ENCODE data around the gene ICE2.
"Not testable (repeated sequence)": the region's sequence is repeated elsewhere in the genome, so short reads cannot be mapped to it uniquely, and the experiment has no call there.

The ICE2 gene

DNA sequence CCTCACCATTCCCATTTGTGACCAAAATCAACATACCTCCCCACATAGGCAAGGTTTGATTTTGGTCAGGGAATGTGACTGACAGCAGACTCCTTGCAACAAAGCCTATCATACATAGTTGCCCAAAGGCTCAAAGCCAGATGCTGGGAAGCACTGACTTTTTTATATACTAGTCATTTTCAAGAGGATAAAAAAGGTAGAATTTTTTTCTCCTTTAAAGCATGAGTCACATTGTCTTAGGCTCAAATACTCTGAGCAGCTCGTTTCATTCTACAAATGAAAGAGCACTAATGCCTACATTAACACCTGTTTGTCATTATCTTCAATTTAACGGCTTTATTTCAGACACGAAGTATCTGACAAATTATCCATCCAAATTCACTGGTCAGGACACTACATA lies 36.2 kb downstream of the ICE2 start:
- no peak for DNase-seq (ENCODE audit: low read depth in 2 of 2)

DNA sequence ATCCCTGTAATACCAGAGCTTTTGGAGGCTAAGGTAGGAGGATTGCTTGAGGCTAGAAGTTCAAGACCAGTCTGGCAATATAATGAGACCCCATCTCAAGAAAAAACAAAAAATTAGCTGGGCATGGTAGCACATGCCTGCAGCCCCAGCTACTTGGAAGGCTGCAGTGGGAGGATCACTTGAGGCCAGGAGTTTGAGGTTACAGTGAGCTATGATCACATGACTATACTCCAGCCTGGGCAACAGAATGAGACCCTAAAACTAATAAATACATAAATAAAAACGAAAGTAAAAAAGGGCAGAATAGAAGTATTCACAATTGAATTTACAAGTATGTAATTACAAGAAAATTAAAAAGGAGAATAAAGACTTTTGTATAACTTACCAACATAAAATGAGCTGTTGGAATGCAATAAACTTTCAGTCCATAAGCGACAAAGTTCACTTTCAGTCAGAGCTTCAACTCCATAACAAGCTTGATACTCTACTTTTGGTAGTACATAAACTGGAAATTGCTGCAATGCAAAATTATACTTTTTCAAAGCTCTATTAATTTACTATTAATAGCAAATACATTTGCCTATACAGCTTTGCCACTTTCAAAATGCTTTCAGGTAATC lies 36.8 kb downstream of the ICE2 start:
- no peak for DNase-seq (ENCODE audit: low read depth in 2 of 2)

DNA sequence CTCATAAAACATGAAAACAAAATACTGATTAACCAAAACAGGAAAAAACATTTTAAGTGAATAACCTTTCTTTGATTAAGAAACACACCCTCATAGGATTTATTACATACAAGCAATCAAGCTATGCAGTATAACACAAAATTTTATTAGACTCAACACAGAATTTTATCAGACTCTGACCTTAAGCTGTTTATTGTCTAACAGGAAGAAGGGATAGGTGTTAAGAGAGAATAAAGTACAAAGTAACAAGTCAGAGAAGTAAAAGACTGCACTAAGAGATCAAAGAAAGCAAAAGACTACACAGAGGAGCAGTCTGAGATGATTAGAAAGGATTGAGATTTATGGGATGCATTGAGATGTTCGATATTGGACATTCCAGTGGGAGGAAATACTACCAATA lies 37.6 kb downstream of the ICE2 start:
- no peak for DNase-seq (ENCODE audit: low read depth in 2 of 2)

DNA sequence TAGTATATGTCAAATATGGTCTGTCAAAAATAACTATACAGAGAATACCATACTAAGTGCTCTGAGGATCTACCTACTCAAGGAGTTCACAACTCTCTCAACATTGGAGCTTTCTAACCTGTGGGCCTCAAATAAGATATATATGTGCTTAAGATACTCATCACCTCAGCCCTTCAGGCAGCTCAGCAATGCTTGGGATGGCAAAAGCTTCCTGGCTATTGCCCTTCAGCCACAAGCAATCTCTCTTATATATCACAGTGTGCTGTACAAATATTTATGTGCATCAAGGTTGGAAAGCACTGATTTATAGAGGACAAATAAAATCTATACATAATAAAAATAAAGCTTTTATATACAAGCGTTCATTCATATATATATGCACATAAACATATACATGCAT lies 40.3 kb downstream of the ICE2 start:
- DNase-seq (ENCODE audit: low read depth in 2 of 2) = no peak

DNA sequence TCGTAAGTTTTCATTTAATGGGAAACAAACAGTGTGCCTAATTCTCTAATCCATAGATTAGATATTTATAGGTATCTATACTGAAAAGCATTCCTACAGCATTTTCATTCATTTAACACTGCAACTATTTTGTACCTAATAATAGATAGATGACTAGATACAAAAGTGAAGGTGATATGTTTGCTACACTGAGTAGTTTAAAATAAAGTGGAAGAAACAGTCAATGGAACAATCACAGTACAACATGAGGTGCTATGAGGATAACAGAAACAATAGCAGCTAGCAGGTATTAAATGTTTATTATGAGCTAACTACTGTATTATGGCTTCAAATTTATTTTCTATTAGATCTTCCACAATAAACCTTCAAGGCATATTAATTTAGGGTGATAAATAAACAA lies 50.0 kb downstream of the ICE2 start:
- no peak for DNase-seq (ENCODE audit: low read depth in 2 of 2)

DNA sequence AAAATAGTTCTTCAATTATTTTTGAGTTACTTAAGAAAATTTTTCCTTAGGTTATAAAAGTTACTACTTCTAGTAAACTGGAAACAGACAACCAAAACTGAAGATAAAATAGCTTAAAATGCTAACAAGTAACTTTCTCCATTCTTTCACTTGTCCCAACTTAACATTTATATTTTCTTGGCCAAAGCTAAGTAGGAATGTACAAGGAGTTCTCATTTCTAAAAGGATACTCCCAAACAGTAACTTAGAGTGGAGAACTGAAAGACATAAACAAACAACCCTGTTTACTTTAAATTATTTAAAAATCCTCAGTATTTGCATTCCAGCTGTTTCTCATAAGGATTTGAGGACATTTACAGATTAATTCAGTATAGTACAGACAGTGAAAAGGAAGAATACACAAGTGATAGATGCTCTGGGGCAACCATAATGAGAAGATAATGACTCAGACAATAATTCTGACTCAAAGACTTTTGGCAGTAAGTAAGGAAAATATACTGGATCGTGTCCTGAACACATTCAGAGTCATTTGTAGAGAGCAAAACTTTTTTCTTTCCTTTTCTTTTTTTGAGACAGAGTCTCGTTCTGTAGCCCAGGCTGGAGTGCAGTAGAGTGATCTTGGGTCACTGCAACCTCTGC lies 52.0 kb downstream of the ICE2 start:
- DNase-seq (ENCODE audit: low read depth in 2 of 2) = no peak

DNA sequence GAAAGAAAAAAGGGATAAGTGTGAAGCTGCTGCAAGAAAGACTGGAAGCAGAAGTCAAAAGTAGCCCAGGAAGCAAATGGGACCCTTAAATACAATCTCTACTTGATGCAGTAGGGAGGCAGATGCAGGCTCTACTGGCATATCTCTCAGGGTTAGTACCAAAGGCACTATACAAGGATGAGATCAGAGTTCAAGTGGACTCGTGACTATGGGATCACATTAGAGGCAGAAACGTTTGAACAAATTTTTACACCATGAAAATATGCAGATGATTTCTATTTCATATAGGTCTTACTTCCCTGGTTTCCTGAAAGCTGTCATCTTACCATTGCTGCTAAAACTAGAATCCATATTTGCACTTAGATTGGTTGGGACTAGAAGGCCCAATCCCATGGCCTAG lies 53.5 kb downstream of the ICE2 start:
- no peak for DNase-seq (ENCODE audit: low read depth in 2 of 2)

DNA sequence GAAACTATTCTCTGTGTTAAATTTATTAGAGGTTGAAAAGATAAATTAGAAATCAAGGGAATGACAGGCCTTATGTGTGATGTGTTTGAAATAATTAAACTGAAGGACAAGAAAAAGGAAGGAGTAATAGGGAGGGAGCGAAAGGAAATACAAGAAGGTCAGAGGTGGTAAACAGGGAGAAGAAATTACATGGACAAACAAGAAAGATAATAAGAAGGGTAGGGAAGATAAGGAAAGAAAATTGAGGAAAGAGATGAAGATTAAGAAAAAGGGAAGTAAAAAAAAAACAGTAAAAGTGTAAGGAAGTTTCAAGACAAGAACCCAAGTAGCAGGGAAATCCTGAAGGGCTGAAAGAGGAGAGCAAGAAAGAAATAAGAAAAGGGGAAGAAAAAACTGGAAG lies 54.9 kb downstream of the ICE2 start:
- DNase-seq (ENCODE audit: low read depth in 2 of 2) = no peak

DNA sequence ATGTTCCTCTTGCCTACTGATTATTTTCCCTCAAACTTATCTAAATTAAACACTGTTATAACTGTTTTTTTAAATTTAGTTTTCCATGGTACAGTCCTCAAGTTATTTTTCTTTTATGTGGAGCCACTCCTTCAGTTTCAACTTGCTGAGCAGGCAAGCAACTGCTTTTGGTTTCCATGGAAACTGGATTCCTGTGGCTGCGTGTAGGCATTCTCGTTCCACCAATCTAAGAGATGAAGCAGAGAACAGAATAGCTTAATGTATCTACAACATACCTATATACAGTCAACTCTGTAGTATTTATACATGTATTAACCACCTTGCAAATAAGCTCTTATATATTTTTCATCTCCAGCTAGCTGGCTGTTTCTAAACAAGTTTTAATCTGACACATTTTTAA lies 55.4 kb downstream of the ICE2 start:
- DNase-seq (ENCODE audit: low read depth in 2 of 2) = no peak

DNA sequence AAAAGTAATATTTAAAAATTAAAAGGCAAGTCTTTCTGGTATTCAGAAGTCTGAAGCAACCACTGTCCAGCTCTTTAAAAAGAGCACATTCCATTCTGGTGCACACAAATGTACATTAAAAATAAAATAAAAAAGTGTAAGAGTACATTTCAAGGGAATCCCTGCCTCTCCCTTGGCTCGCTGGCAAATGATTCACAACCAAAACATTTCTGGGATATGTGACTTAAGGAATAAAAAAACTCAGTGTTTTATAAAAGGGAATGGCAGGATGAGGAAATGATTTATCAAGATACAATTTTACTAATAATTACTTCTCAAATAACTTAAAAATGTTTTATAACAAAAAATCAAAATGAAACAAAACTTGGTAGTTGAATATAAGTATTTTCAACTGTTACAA lies 57.4 kb downstream of the ICE2 start:
- DNase-seq (ENCODE audit: low read depth in 2 of 2) = no peak

DNA sequence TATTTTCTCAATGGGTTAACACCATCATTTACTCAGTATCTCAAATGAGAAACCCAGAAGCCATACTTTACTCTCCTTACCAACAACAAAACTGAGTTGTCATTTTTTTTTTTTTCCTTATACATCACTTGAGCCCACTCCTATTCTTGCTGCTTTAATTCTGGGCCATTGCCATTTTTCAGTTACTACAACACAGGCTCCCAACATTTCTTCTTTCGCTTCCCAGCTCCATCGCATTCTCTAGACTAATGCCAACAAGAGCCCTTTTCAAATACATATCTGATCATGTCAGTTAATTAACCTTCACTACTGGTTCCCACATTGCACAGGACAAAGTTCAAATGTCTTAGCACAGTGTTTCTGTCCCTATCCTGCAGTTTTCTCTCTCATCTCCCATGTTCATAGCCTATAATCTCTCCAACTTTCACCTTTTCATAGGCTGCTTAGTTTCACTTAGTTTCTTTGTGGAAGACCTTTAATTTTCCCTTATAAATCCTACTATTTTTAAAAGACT lies 58.7 kb downstream of the ICE2 start:
- no peak for DNase-seq (ENCODE audit: low read depth in 2 of 2)

DNA sequence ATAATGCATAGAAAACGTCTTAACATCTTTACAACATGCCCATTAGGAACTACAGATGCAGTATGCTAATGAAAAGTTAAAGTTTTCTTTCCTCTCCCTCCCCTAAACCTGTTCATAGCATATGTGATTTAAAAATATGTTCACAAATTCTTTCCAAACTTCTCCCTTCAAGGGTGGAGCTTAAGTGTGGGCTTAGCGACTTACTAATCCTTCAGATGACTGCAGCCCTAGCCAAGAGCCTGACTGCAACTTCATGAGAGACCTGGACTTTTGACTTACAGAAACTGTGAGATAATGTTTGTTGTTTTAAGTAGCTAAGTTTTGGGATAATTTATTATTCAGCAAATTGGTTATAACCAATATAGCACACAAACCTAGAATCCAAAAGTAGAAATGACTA lies 59.2 kb downstream of the ICE2 start:
- DNase-seq (ENCODE audit: low read depth in 2 of 2) = no peak

DNA sequence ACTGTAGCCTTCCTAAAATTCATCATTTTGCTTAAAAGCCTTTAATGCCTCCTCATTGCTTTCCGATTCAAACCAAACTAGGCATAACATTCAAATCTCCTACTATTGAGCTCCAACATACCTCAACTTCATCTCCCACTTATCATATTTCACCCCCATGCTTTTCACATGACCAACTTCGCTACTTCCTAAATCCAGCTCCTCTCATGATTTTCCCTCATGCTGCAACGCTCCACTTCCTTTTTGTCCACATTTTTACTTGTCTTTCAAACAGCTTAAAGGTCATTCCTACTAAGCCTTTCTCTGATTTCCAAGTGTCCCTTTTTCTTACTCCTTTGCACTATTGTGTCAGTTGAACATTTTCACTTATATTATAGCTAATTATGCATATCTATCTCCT lies 60.8 kb downstream of the ICE2 start:
- no peak for DNase-seq (ENCODE audit: low read depth in 2 of 2)

DNA sequence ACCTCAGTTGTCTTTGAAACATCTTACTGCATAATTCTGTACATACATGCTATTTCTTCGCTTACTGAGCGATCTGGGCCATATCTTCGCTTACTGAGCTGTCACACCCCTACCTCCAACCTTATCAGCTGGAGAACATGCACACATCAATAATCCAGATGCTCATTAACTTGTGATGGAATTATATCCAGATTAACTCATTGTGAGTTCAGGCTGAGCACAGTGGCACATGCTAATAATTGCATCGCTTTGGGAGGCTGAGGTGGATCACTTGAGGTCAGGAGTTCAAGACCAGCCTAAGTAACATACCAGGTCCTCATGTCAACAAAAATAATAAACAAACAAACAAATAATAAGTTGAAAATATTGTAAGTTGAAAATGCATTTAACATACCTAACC lies 61.8 kb downstream of the ICE2 start:
- DNase-seq (ENCODE audit: low read depth in 2 of 2) = no peak

DNA sequence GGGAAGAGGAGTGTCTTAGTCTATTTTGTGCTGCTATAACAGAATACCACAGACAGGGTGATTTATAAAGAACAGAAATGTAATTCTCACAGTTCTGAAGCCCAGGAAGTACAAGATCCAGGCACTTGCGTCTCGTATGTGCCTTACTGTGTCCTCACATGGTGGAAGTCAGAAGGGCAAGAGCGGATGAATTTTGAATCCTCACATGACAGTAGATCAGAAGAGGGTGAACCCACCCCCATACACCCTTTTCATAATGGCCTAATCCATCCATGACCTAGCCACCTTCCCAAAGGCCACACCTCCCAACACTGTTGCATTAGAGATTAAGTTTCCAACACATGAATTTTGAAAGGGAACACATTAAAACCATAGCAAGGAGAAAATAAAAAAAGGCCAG lies 62.5 kb downstream of the ICE2 start:
- DNase-seq (ENCODE audit: low read depth in 2 of 2) = no peak

DNA sequence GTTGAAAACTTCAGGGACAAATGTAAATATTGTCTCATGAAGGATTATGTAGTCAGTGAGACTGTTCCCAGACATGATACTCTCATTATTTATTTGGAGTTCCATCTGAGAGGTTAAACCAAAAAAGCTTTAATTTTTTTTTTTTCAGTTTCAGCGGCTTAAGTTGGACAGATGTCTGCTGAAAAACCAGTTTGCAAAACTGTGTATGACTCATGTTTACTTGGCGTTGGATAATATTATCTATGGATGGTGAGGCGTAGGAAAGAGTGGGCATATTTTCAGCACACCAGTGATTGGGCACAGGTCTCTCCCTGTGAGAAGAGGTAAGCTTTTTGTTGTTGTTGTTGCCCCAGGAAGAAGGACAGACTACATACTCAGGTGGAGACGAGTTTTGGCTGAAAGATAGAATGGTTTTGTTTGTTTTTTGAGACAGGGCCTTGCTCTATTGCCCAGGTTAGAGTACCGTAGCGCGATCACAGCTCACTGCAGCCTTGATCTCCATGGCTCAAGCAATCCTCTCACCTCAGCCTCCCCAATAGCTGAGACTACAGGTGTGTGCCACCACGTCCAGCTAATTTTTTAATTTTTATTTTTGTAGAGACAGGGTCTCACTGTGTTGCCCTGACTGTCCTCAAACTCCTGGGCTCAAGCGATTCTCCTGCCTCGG lies 64.8 kb downstream of the ICE2 start:
- DNase-seq (ENCODE audit: low read depth in 2 of 2) = no peak

DNA sequence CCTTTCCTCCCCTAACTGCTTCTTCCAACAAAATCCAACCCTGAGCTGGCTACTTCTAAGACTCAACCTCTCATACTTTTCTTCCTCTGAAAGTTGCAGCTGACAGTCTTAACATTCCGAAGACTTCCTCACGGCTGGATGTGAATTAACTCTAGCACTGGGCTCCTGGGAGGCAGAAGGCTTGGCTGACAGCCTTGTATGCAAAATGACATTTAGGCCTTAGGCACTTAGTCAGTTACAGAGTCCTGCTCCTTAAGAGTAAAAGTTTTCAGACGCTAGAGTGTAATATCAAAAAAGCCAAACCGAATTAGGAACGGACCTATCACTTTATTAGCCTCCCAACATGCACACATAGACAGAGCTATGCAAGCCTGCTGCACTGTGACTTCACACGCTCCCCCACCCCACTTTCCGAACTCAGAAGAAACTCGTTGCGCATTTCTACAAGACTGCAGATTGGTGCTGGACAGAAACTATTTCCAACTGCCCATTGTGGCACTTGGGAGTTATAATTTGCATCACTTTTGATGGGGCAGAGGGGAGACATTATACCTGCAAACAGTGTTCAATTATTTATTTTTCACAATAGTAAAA lies 65.6 kb downstream of the ICE2 start:
- DNase-seq (ENCODE audit: low read depth in 2 of 2) = no peak

DNA sequence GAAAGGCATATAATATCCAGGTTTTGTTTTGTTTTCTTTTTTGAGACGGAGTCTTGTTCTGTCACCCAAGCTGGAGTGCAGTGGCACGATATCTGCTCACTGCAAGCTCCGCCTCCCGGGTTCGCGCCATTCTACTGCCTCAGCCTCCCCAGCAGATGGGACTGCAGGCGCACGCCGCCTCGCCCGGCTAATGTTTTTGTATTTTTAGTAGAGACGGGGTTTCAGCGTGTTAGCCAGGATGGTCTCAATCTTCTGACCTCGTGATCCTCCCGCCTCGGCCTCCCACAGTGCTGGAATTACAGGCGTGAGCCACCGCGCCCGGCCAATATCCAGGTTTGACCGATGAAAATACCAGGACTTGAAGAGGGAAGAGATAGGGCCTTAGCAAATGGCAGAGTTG lies 66.1 kb downstream of the ICE2 start:
- not testable (repeated sequence) for DNase-seq (ENCODE audit: low read depth in 2 of 2)

DNA sequence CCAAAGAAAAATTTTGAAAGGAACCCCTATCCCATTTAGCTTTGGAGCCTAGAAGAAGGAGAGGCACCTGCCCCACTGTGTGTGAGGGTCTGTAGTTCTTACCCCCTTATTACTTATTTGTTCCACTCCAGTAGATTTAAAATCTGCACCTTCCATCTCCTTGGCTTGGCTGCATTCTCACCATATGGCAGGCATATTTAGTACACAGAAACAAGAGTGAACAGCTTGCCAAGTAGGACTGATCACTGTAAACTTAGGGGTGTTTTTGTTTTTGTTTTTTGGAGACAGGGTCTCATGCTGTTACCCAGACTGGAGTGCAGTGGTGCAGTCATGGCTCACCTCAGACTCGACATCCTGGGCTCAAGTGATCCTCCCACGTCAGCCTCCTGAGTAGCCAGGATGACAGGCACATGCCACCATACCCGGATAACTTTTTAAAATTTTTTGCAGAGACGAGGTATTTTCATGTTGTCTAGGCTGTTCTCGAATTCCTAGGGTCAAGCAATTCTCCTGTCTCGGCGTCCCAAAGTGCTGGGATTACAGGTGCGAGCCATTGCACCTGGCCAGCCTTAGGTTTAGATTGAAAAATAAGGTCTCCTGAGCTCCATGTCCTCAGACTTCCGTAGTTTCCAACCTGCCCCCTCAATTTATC lies 67.0 kb downstream of the ICE2 start:
- no peak for DNase-seq (ENCODE audit: low read depth in 2 of 2)

DNA sequence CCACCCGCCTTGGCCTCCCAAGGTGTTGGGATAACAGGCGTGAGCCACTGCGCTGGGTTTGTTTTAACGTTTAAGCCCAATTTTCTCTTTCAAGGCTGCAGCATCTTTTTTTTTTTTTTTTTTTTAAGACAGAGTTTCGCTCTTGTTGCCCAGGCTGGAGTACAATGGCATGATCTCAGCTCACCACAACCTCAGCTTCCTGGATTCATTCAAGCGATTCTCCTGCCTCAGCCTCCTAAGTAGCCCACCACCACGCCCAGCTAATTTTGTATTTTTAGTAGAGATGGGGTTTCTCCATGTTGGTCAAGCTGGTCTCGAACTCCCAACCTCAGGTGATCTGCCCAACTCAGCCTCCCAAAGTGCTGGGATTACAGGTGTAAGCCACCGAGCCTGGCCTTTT lies 68.6 kb downstream of the ICE2 start:
- DNase-seq (ENCODE audit: low read depth in 2 of 2) = not testable (repeated sequence)

DNA sequence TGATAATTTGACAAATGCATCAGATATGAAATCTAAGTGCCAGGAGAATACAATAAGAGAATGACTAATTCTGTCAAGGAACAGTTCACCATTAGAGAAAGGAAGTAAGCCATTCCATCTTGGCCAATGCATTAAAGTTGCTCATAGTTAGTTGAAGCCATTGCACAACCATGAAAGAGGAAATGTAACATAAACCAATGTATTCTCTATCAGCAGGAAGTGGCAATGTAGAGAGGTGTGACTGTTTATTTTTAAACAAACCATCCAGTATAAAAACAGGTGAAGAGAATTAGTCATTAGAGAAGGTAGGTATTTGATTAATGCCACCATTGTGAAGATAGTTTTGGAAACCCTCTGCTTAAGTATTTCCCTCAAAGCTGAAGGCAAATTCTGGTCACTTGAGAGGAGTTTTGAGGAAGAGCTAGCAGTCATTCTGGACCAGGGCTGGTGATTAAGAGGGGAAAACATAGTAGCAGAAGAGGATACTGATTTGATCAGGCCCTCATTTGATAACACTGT lies 70.4 kb downstream of the ICE2 start:
- no peak for DNase-seq (ENCODE audit: low read depth in 2 of 2)

DNA sequence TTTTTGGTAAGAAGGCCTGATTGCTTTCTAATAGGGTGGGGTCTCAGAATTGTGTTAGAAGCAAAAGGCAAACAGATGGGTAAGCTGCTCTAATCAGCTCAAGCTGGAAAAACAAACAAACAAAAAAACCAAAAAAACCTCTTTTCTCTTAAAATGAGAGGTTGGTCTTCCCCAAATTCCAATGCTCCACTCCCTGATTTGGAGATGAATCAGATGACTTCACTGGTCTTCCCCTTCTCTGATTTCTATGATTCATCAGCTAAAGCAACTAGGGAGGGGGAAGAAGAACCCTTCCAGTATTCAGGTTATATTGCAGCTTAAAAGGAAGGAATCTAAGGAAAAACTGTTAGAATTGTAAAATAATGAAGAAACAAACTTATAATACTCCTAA lies 71.5 kb downstream of the ICE2 start:
- no peak for DNase-seq (ENCODE audit: low read depth in 2 of 2)
